Epidermal melanocyte (primary cell): ENCODE data around the gene KLHL33.

Source experiments
- DNase-seq: peaks from one replicate; pipeline ENCODE4 v3.0.0; 2011; ENCODE audit warnings: low spot score; ENCODE audit not compliant: insufficient read length

The KLHL33 gene

GRCh38 chr14:20435582-20436362 is at the start of gene KLHL33:
TSS of gene KLHL33 (minus strand) at chr14:20436166. CDS start at chr14:20435811, 355 bp downstream.
- no peak for DNase-seq

GRCh38 chr14:20482382-20482781 is 46.4 kb upstream of the KLHL33 start:
- DNase-seq = no peak

GRCh38 chr14:20478894-20479293 is 42.9 kb upstream of the KLHL33 start:
- DNase-seq = no peak

- DNase-seq = no peak
Observed at GRCh38 chr14:20477211-20477876, 41.4 kb upstream of the KLHL33 start.

- no peak for DNase-seq
Observed at GRCh38 chr14:20476776-20477175, 40.8 kb upstream of the KLHL33 start.

GRCh38 chr14:20472536-20473169 is 36.7 kb upstream of the KLHL33 start:
- no peak for DNase-seq

- DNase-seq = no peak
Observed at GRCh38 chr14:20470603-20470901, 34.6 kb upstream of the KLHL33 start.

GRCh38 chr14:20469890-20470602 is 34.1 kb upstream of the KLHL33 start:
- no peak for DNase-seq

GRCh38 chr14:20469242-20469889 is 33.4 kb upstream of the KLHL33 start, which contains the start of gene PNP:
TSS of gene PNP (plus strand) at chr14:20469406. CDS start at chr14:20469525, 119 bp downstream.
- peak; percentile 94 for DNase-seq

GRCh38 chr14:20468764-20469241 is 32.8 kb upstream of the KLHL33 start:
- DNase-seq = no peak

GRCh38 chr14:20461225-20462141 is 25.5 kb upstream of the KLHL33 start, which contains the start of gene PIP4P1:
TSS of gene PIP4P1 (minus strand) at chr14:20461434. CDS start at chr14:20461325, 109 bp downstream.
- peak; percentile 93 for DNase-seq

GRCh38 chr14:20460458-20461224 is 24.7 kb upstream of the KLHL33 start:
- no peak for DNase-seq

- DNase-seq = no peak
Observed at GRCh38 chr14:20458031-20458789, 22.2 kb upstream of the KLHL33 start.

- no peak for DNase-seq
Observed at GRCh38 chr14:20456971-20457370, 21.0 kb upstream of the KLHL33 start.

GRCh38 chr14:20455355-20456300 is 19.7 kb upstream of the KLHL33 start:
- DNase-seq = peak; percentile 78

- DNase-seq = peak; percentile 98
Observed at GRCh38 chr14:20454516-20455354, 18.8 kb upstream of the KLHL33 start, which contains the start of the genes APEX1 and OSGEP. TSS of gene APEX1 (plus strand) at chr14:20455226. CDS start at chr14:20455646, 420 bp downstream. TSS of gene OSGEP (minus strand) at chr14:20454812. CDS start at chr14:20454683, 129 bp downstream.
